ENCODE results near the gene CEMP1. TPM values are rescaled to one million over a fixed set of nuclear protein-coding genes. Genes with fewer than 3 reads are reported as not detected.

CEMP1 gene, protein sequence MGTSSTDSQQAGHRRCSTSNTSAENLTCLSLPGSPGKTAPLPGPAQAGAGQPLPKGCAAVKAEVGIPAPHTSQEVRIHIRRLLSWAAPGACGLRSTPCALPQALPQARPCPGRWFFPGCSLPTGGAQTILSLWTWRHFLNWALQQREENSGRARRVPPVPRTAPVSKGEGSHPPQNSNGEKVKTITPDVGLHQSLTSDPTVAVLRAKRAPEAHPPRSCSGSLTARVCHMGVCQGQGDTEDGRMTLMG
- total RNA-seq: 0.07 and 0.34 TPM in 2 replicates

DNA sequence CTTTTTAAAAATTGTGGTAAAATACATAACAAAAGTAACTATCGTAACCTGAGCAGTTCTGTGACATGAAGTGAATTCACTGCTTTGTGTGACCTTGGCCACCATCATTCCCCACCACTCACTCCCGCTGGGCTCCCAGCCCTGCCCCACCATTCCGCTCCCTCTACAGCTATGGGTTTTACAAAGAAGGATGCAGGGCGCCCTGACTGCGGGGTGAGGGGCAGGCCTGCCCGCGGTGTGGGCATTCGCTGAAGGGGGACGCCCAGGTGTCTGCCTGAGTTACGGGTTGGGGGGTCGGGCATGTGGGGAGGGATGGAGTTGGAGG lies at the start of gene CEMP1:
Gene CEMP1 (minus strand): TSS at position 38 of the 325 bp plus-strand sequence. CDS start 335 bp downstream, outside the sequence.

DNA sequence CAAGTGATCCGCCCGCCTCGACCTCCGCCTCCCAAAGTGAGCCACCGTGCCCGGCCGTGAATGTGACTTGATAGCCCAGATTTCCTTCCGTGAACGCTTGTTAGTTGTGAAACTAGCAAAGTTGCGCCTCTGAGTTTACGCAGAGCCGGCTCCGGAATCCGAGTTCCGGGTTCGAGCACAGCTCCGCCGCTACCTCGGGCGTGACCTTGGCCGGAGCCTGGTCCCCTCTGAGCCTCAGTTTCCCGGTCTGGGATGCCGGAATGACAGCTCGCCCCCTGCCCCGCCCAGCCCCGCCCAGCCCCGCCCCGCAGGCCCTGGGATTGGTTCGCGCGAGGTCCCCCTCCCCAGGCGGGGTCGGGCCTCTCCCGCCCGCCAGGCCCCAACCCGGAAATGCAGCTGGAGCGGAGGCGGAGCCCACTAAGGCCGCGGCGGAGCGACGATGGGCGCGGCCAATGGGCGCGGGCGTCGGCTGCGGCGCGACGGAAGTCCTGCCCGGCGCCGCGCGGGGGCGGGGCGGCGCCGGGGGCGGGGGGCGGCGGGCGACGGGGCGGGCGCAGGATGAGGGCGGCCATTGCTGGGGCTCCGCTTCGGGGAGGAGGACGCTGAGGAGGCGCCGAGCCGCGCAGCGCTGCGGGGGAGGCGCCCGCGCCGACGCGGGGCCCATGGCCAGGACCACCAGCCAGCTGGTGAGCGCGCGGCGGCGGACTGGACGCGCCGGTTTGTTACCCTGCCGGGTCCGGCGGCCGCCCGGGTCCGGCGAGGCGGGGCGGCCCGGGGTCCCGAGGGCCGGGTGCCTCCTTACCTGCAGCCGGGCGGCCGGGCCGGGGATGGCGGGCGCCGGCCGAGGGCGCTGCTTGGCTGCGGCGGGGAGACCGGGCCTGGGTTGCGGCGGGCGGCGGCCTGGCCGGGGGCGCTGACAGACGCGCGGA lies 6.5 kb upstream of the CEMP1 start, which contains the start of gene PDPK1:
Gene PDPK1 (plus strand): TSS at position 571 of the 929 bp plus-strand sequence. CDS start 92 bp downstream, at position 663.

DNA sequence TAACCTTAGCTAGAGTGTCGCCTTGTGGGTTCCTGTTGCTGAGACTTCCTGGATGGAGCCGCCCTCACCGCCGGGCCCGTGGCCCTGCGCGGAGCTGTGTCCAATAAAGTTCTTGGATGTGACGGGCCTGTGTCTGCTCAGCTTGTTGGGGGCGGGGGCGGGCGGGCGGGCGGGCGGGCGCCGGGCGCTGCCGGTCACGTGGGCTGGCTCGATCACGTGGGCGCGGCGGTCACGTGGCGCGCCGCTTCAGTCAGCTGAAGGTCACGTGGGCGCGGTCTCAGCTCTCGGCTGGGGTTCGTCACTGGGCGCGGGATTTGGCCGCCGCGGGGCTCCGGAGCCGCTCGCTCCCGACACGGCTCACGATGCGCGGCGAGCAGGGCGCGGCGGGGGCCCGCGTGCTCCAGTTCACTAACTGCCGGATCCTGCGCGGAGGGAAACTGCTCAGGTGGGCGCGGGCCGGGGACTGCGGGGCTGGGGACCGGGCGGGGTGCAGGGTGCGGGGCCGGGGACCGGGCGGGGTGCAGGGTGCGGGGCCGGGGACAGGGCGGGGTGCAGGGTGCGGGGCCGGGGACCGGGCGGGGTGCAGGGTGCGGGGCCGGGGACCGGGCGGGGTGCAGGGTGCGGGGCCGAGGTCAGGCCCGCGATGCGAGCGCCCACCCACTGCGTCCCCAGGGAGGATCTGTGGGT lies 11.0 kb downstream of the CEMP1 start, which contains the start of gene AMDHD2:
Gene AMDHD2 (plus strand): TSS at position 275 of the 687 bp plus-strand sequence. CDS start 88 bp downstream, at position 363.

DNA sequence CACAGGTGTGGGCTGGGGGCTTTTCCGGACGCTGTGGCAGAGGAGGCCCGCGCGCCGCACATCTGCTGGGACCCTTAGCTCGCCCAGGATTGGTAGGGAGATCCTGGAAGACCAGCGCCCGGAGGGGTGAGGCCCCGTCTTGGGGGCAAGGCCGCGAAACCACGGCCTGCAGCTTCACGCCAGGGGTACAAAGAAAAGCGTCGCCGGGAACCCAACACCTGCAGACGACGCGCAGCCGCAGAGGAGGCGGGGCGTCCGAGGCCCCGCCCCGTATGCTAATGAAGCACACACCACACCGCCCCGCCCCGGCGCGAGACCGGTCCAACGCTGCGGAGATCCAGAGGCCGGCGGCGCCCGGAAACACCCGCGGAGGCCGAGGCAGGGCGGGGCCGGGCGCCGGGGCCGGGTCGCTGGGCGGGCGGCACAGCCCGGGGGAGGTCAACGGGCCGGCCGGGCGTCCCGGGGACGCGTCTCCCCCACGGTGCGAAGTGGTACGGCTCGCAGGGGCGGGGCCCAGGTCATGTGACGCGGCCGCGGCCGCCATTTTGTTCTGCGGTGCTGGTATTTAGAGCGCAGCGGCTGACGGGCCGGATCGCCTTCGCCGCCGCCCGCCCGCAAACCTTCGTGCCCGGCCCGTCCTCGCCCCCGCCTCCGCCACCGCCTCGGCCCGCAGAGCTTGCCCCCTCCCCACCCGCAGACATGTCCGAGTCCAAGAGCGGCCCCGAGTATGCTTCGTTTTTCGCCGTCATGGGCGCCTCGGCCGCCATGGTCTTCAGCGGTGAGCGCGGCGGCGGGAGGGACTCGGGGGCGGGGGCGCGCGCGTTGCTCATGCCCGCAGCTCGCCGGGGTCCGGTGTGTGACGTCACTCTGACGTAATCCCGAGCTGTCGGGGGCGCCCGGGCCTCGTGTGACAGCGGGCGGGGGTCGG lies 17.5 kb downstream of the CEMP1 start, which contains the start of gene ATP6V0C:
Gene ATP6V0C (plus strand): TSS at position 548 of the 928 bp plus-strand sequence. CDS start 152 bp downstream, at position 700.

Other genes starting within 250 kb of the CEMP1 start
- gene ABCA3, start 190.7 kb downstream of the CEMP1 start, total RNA-seq: 0.64 and 0.68 TPM in 2 replicates
- 3.1 and 5.5 TPM in 2 replicates for gene CCNF, start 102.0 kb downstream of the CEMP1 start, total RNA-seq
- 1.00 and 1.0 TPM in 2 replicates for gene TEDC2, start 71.3 kb downstream of the CEMP1 start, total RNA-seq
- gene NTN3, start 60.1 kb downstream of the CEMP1 start, total RNA-seq: 0.21 TPM in 1 of 2 replicates, not detected in the other
- 5.1 and 13.5 TPM in 2 replicates for gene TBC1D24, start 56.3 kb downstream of the CEMP1 start, total RNA-seq
- gene ATP6V0C, start 17.5 kb downstream of the CEMP1 start, total RNA-seq: 14.0 and 28.9 TPM in 2 replicates
- gene AMDHD2, start 11.0 kb downstream of the CEMP1 start, total RNA-seq: 20.8 and 27.9 TPM in 2 replicates
- gene PDPK1, start 6.6 kb upstream of the CEMP1 start, total RNA-seq: 16.7 and 36.2 TPM in 2 replicates
- gene KCTD5, start 151.1 kb upstream of the CEMP1 start, total RNA-seq: 37.3 and 37.5 TPM in 2 replicates
- 1.0 and 1.9 TPM in 2 replicates for gene PRSS27, start 188.8 kb upstream of the CEMP1 start, total RNA-seq
- gene SRRM2, start 221.2 kb upstream of the CEMP1 start, total RNA-seq: 39.0 and 118 TPM in 2 replicates
- gene ELOB, start 245.9 kb upstream of the CEMP1 start, total RNA-seq: 180 and 232 TPM in 2 replicates

Data from nasal cavity respiratory epithelium epithelial cell of viscerocranial mucosa (primary cell).